Omental fat pad (tissue), 4 donors: ENCODE data around the gene ANKAR. TPM values are rescaled to one million over a fixed set of nuclear protein-coding genes. Genes with fewer than 3 reads are reported as not detected.

Source experiments
- ATAC-seq: fragments of 150-250 bp; one replicate; pipeline ENCODE4 v1.9.1; 2016; ENCODE audit warnings: mild to moderate bottlenecking, moderate library complexity; ENCODE audit not compliant: low FRiP score
- DNase-seq: peaks from one replicate; pipeline ENCODE4 v3.0.0-alpha.2; 2019; ENCODE audit warnings: low spot score
- CTCF ChIP-seq, 3 donors: fragments of 450-650 bp; IDR thresholded peaks; one replicate each; pipeline ENCODE4 v1.5.1; 2016 to 2017; ENCODE audit warnings: antibody characterized with exemption in 3 of 3, mild to moderate bottlenecking in 3 of 3, moderate library complexity in 2 of 3
- total RNA-seq, 4 donors: library from RNA; depleted of rRNA; stranded (reverse); fragments of >200 nt; gene quantifications; one replicate each; pipeline ENCODE4 v1.1.0, GENCODE V29; 2016

ANKAR gene
- total RNA-seq, 4 donors from 2014 or later, result 7.3 to 19.4 (median 10.8) TPM

GRCh38 chr2:189723192-189723591, 48.7 kb downstream of the ANKAR start:
- DNase-seq (no peak), ATAC-seq (no peak)
- TF ChIP-seq CTCF (IDR thresholded peaks at IDR 0.05), result no peak

Other genes with a start within 250 kb of the ANKAR start
- gene WDR75, start 233.2 kb upstream of the ANKAR start, total RNA-seq, result 10 to 100 TPM; 31.6 to 49.4 (median 38.8) TPM
- gene SLC40A1, start 93.9 kb upstream of the ANKAR start, total RNA-seq, result 100 to 1,000 TPM in 3 of 4 donors, 10 to 100 TPM in 1; 34.8 to 227 (median 108) TPM
- 10 to 100 TPM; 46.0 to 61.8 (median 50.3) TPM for gene ASNSD1, start 13.2 kb upstream of the ANKAR start, total RNA-seq
- 1 to 10 TPM; 1.3 to 9.6 (median 4.9) TPM for gene OSGEPL1, start 88.1 kb downstream of the ANKAR start, total RNA-seq
- gene ORMDL1, start 109.7 kb downstream of the ANKAR start, total RNA-seq, result 100 to 1,000 TPM in 2 of 4 donors, 10 to 100 TPM in 2; 74.0 to 114 (median 97.4) TPM
- gene PMS1, start 109.8 kb downstream of the ANKAR start, total RNA-seq, result 10 to 100 TPM; 16.8 to 29.8 (median 19.5) TPM